Activated CD8-positive, alpha-beta T cell treated with anti-CD3 and anti-CD28 coated beads for 36 hours (primary cell): ENCODE data around the gene FOXN3. TPM values are rescaled to one million over a fixed set of nuclear protein-coding genes. Genes with fewer than 3 reads are reported as not detected.
"Not testable (repeated sequence)": the region's sequence is repeated elsewhere in the genome, so short reads cannot be mapped to it uniquely, and the experiment has no call there.

Experiments used
- ATAC-seq: fragments of 200-7000 bp; cut with Tn5 transposase; one replicate; pipeline ENCODE4 v1.10.0; 2021; ENCODE audit warnings: mild to moderate bottlenecking, moderate library complexity
- CTCF ChIA-PET: fragments of 350-600 bp; sonication (Branson Sonifier 250); formaldehyde crosslinking; loops from one replicate; lab custom pipeline; 2021; ENCODE audit warnings: antibody characterized with exemption; lab: Charles Lee
- POLR2A ChIA-PET: fragments of 350-600 bp; sonication (Branson Sonifier 250); formaldehyde crosslinking; loops from one replicate; lab custom pipeline; 2021; ENCODE audit warnings: antibody characterized with exemption; lab: Charles Lee
- DNase-seq: peaks from one replicate; pipeline ENCODE4 v3.0.0-alpha.2; 2020
- H3K27ac Mint-ChIP-seq: one replicate; pipeline ENCODE4 v1.8.0; 2021; ENCODE audit warnings: mild to moderate bottlenecking, mixed read lengths
- H3K27me3 Mint-ChIP-seq: one replicate; pipeline ENCODE4 v1.8.0; 2021; ENCODE audit warnings: mixed read lengths
- H3K36me3 Mint-ChIP-seq: one replicate; pipeline ENCODE4 v1.8.0; 2021; ENCODE audit warnings: low read depth, mixed read lengths
- H3K4me1 Mint-ChIP-seq: one replicate; pipeline ENCODE4 v1.8.0; 2021; ENCODE audit warnings: low read depth, mixed read lengths
- H3K4me3 Mint-ChIP-seq: one replicate; pipeline ENCODE4 v1.8.0; 2021; ENCODE audit warnings: mild to moderate bottlenecking, moderate library complexity, mixed read lengths
- H3K9me3 Mint-ChIP-seq: one replicate; pipeline ENCODE4 v1.8.0; 2021; ENCODE audit warnings: mixed read lengths
- CTCF ChIP-seq: fragments of 200-600 bp; IDR thresholded peaks from one replicate; pipeline ENCODE4 v1.8.0; 2022; ENCODE audit warnings: antibody characterized with exemption, mild to moderate bottlenecking
- intact Hi-C: fragments of 100-400 bp; cut with micrococcal nuclease; formaldehyde crosslinking; loops from one replicate; pipeline ENCODE4 v1.10.0; 2022
- total RNA-seq, 2 experiments: library from RNA; stranded (reverse); gene quantifications; one replicate each; pipeline ENCODE4 v1.2.3, GENCODE V29; 2021

The FOXN3 gene
- total RNA-seq, 2 experiments from 2014 or later: 83.4 to 85.0 TPM

- DNase-seq (peak; percentile 29), ATAC-seq (peak; percentile 49)
- ChIA-PET CTCF (no interaction called here), POLR2A (interaction anchor here (0.8 kb wide), 1 partner anchor 131 kb away, joined by 3 read pairs; no protein-coding TSS in a partner anchor)
- H3K27ac Mint-ChIP-seq: peak overlapping the region; percentile 6
- peaks cover 10% of the 10 kb centered on the region for H3K9me3 Mint-ChIP-seq
- intact Hi-C loops: no loop called here
- H3K4me3 Mint-ChIP-seq: no peak overlapping the region
- peaks cover 58% of the 10 kb centered on the region for H3K36me3 Mint-ChIP-seq
- peaks cover 62% of the 10 kb centered on the region for H3K4me1 Mint-ChIP-seq
- no peak for TF ChIP-seq CTCF
- H3K27me3 Mint-ChIP-seq: no peaks in the 10 kb centered on the region
Observed at GRCh38 chr14:89201645-89202044, 215.4 kb downstream of the FOXN3 start.

- Mint-ChIP-seq H3K4me1 (peaks cover 63% of the 10 kb centered on the region), H3K36me3 (peaks cover 48% of the 10 kb centered on the region)
- H3K4me3 Mint-ChIP-seq, H3K27me3 Mint-ChIP-seq, H3K27ac Mint-ChIP-seq, intact Hi-C loops, H3K9me3 Mint-ChIP-seq: not testable (repeated sequence)
- ChIA-PET POLR2A (interaction anchor here (0.6 to 0.7 kb wide), 2 partner anchors 15 to 208 kb away, joined by 3 to 5 read pairs; no protein-coding TSS in a partner anchor), CTCF (interaction anchor here (1.0 to 1.5 kb wide), 4 partner anchors 9 to 22 kb away, joined by 3 to 4 read pairs (median 3); no protein-coding TSS in a partner anchor)
- DNase-seq (peak; percentile 34), ATAC-seq (peak; percentile 49)
Observed at GRCh38 chr14:89199357-89199756, 217.7 kb downstream of the FOXN3 start.

GRCh38 chr14:89198544-89199329, 218.3 kb downstream of the FOXN3 start:
- ATAC-seq (no peak), DNase-seq (no peak)
- intact Hi-C loops: no loop called here
- Mint-ChIP-seq H3K36me3 (peaks cover 48% of the 10 kb centered on the region), H3K27me3 (no peaks in the 10 kb centered on the region), H3K4me3 (no peak overlapping the region), H3K9me3 (peaks cover 10% of the 10 kb centered on the region), H3K27ac (peak overlapping the region; percentile 9), H3K4me1 (peaks cover 62% of the 10 kb centered on the region)
- CTCF ChIA-PET: interaction anchor here (1.0 to 1.5 kb wide), 4 partner anchors 8 to 22 kb away, joined by 3 to 4 read pairs (median 3); no protein-coding TSS in a partner anchor
- POLR2A ChIA-PET: interaction anchor here (0.6 kb wide), 1 partner anchor 209 kb away, joined by 5 read pairs; no protein-coding TSS in a partner anchor
- no peak for TF ChIP-seq CTCF

- Mint-ChIP-seq H3K27ac (no peak overlapping the region), H3K9me3 (peaks cover 10% of the 10 kb centered on the region)
- TF ChIP-seq CTCF: no peak
Observed at GRCh38 chr14:89197623-89198022, 219.4 kb downstream of the FOXN3 start.

GRCh38 chr14:89196545-89196944, 220.5 kb downstream of the FOXN3 start:
- Mint-ChIP-seq H3K9me3 (peaks cover 10% of the 10 kb centered on the region), H3K27ac (no peak overlapping the region), H3K36me3 (peaks cover 42% of the 10 kb centered on the region), H3K4me3 (no peak overlapping the region), H3K4me1 (peaks cover 42% of the 10 kb centered on the region), H3K27me3 (no peaks in the 10 kb centered on the region)
- intact Hi-C loops: no loop called here
- ChIA-PET POLR2A (interaction anchor here (0.6 kb wide), 1 partner anchor 687 kb away, joined by 3 read pairs; no protein-coding TSS in a partner anchor), CTCF (no interaction called here)
- DNase-seq (no peak), ATAC-seq (no peak)
- no peak for TF ChIP-seq CTCF

More at GRCh38 chr14:89197623-89198022, 219.4 kb downstream of the FOXN3 start:
- DNase-seq (no peak), ATAC-seq (no peak)
- no peak overlapping the region for H3K4me3 Mint-ChIP-seq
- H3K4me1 Mint-ChIP-seq: peaks cover 53% of the 10 kb centered on the region
- ChIA-PET CTCF (no interaction called here), POLR2A (no interaction called here)
- peaks cover 48% of the 10 kb centered on the region for H3K36me3 Mint-ChIP-seq
- intact Hi-C loops: no loop called here
- H3K27me3 Mint-ChIP-seq: no peaks in the 10 kb centered on the region
